ENCODE measurements around the gene AARSD1.
"Not testable (repeated sequence)": the region's sequence is repeated elsewhere in the genome, so short reads cannot be mapped to it uniquely, and the experiment has no call there.

The AARSD1 gene

DNA sequence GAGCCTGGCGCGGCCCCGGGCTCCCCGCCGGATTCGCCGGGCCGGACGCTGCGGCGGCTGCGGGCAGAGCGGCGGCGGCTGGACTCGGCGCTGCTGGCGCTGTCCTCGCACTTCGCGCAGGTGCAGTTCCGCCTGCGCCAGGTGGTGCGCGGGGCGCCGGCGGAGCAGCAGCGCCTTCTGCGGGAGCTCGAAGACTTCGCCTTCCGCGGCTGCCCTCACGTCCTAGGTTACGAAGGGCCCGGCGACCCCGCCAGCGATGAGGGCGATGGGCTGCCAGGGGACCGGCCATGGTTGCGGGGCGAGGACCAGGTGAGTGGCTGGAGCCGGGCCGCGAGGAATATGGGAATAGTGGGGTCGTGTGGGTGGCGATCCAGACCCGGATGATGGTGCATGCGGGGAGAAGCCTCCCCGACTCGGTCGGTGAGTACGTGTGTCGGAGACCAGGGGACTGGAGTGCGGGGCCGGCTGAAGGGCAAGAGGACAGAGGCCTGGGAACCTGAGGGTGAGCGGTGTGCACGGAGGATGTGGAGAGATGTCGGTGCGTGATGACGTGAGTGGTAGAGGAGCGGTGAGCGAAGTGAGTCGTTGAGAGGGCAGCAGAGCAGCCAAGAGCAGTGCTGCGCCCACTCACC is 16.6 kb upstream of the AARSD1 start:
- Histone ChIP-seq H3F3A (ENCODE audit: control insufficient read depth, insufficient read depth) (no peaks in the 10 kb centered on the region), H3K4me3 (ENCODE audit: low read length) (peak overlapping the region; percentile 100), H3K79me2 (ENCODE audit: control insufficient read depth, low read length) (peaks cover 54% of the 10 kb centered on the region), H3K4me1 (ENCODE audit: control insufficient read depth, low read length) (peaks cover 50% of the 10 kb centered on the region), H3K27me3 (ENCODE audit: control insufficient read depth, low read length) (peaks cover 3% of the 10 kb centered on the region), H3K27ac (ENCODE audit: low read depth, low read length) (peak overlapping the region; percentile 81), H3K36me3 (ENCODE audit: control insufficient read depth, low read length) (peaks cover 39% of the 10 kb centered on the region), H4K20me1 (ENCODE audit: control insufficient read depth, insufficient read depth, low read depth, low read length) (peaks cover 7% of the 10 kb centered on the region; the same call in 1 of the 2 replicates), H3K9me2 (replicated peaks; ENCODE audit: control insufficient read depth, low read length) (no peaks in the 10 kb centered on the region), H3K4me2 (ENCODE audit: low read length) (peak overlapping the region; percentile 97), H3K9me3 (ENCODE audit: control insufficient read depth, insufficient read depth, low read length) (no peaks in the 10 kb centered on the region)
- TF ChIP-seq, protein P1, sequence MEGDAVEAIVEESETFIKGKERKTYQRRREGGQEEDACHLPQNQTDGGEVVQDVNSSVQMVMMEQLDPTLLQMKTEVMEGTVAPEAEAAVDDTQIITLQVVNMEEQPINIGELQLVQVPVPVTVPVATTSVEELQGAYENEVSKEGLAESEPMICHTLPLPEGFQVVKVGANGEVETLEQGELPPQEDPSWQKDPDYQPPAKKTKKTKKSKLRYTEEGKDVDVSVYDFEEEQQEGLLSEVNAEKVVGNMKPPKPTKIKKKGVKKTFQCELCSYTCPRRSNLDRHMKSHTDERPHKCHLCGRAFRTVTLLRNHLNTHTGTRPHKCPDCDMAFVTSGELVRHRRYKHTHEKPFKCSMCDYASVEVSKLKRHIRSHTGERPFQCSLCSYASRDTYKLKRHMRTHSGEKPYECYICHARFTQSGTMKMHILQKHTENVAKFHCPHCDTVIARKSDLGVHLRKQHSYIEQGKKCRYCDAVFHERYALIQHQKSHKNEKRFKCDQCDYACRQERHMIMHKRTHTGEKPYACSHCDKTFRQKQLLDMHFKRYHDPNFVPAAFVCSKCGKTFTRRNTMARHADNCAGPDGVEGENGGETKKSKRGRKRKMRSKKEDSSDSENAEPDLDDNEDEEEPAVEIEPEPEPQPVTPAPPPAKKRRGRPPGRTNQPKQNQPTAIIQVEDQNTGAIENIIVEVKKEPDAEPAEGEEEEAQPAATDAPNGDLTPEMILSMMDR (IDR thresholded peaks at IDR 0.05; ENCODE audit: low read depth, low read length, poor library complexity, severe bottlenecking), result peak; percentile 53
- TF ChIP-seq EZH2phosphoT487 (IDR thresholded peaks at IDR 0.05; ENCODE audit: borderline replicate concordance, low read length), result no peak

DNA sequence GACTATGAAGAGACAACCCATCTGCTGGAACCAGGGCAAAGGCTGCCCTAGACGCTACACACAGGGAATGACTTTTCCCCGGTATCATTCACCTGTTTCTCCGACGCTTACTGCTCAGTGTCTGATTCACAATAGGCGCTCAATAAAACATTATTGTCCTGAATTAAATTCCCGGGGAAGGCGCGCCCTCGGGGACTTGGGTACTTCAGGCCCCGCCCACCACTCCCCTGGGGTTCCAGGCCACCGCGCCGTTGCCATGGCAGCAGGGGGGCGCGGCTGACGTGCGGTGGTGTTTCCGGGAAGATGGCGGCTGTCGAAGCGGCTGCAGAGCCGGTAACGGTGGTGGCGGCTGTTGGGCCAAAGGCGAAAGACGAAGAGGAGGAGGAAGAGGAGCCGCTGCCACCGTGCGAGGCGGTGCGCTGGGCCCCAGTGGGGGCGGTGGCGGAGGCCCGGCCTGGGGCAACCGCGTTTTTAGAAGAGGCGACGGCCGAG is 16.1 kb upstream of the AARSD1 start, which contains the start of gene RUNDC1:
Gene RUNDC1 (plus strand): TSS at position 292 of the 492 bp plus-strand sequence. CDS start 12 bp downstream, at position 304.
- no peaks in the 10 kb centered on the region for H3K9me2 ChIP-seq (replicated peaks; ENCODE audit: control insufficient read depth, low read length)
- H3K9me3 ChIP-seq (ENCODE audit: control insufficient read depth, insufficient read depth, low read length), result no peaks in the 10 kb centered on the region
- peaks cover 34% of the 10 kb centered on the region for H3K36me3 ChIP-seq (ENCODE audit: control insufficient read depth, low read length)
- H4K20me1 ChIP-seq (ENCODE audit: control insufficient read depth, insufficient read depth, low read depth, low read length), result peaks cover 7% of the 10 kb centered on the region; the same call in 1 of the 2 replicates
- H3F3A ChIP-seq (ENCODE audit: control insufficient read depth, insufficient read depth), result no peaks in the 10 kb centered on the region
- peaks cover 3% of the 10 kb centered on the region for H3K27me3 ChIP-seq (ENCODE audit: control insufficient read depth, low read length)
- H3K27ac ChIP-seq (ENCODE audit: low read depth, low read length), result peak within 1 kb of the TSS; percentile 81
- H3K4me1 ChIP-seq (ENCODE audit: control insufficient read depth, low read length), result peaks cover 44% of the 10 kb centered on the region
- H3K4me2 ChIP-seq (ENCODE audit: low read length), result peak within 1 kb of the TSS; percentile 97
- peak within 1 kb of the TSS; percentile 100 for H3K4me3 ChIP-seq (ENCODE audit: low read length)
- TF ChIP-seq, protein P1 (IDR thresholded peaks at IDR 0.05; ENCODE audit: low read depth, low read length, poor library complexity, severe bottlenecking), result no peak
- TF ChIP-seq EZH2phosphoT487 (IDR thresholded peaks at IDR 0.05; ENCODE audit: borderline replicate concordance, low read length), result no peak
- peaks cover 49% of the 10 kb centered on the region for H3K79me2 ChIP-seq (ENCODE audit: control insufficient read depth, low read length)

DNA sequence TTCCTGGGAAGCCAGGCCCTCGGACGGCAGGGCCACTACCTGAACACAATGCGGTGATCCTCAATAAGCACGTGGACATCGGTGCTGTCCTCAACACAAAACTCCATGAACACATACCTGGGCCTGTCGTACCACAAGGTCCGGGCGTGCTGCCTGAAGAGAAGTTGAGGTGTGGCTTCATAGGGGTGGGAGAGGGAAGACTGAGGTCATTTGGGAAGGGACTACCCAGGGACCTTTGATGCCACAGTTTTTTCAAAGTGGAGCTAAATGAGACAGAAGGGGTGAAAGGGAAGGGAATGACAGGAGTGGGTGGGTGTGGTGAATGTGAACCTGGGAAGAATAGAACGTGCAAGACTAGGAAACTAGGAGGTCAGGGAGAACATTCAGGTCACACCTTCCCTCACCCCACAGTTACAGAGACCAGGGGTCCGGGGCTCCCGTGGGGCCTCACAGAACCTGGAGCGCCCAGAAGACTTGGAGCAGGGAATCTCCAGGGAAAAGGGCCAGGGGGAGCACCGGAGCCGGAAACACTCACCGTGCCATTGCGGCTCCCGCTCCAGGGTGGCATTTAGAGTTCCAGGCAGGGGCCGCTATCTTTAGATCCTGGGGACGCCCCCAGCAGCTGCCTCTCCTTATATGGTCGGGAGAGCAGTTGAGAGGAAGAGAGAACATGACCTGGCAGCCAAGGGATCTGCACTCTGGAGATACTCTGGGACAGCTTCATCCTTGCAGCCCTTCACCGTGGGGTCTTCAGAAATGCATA is 15.4 kb upstream of the AARSD1 start, which contains the start of gene PTGES3L:
Gene PTGES3L (minus strand): TSS at position 570 of the 763 bp plus-strand sequence. CDS start 27 bp downstream, at position 543.
- Histone ChIP-seq H3K27me3 (ENCODE audit: control insufficient read depth, low read length) (peaks cover 3% of the 10 kb centered on the region), H3K27ac (ENCODE audit: low read depth, low read length) (peak within 1 kb of the TSS; percentile 81), H4K20me1 (ENCODE audit: control insufficient read depth, insufficient read depth, low read depth, low read length) (peaks cover 7% of the 10 kb centered on the region; the same call in 1 of the 2 replicates), H3K4me3 (ENCODE audit: low read length) (peak within 1 kb of the TSS; percentile 100), H3K4me1 (ENCODE audit: control insufficient read depth, low read length) (peaks cover 38% of the 10 kb centered on the region), H3K9me2 (replicated peaks; ENCODE audit: control insufficient read depth, low read length) (no peaks in the 10 kb centered on the region), H3F3A (ENCODE audit: control insufficient read depth, insufficient read depth) (no peaks in the 10 kb centered on the region), H3K79me2 (ENCODE audit: control insufficient read depth, low read length) (peaks cover 43% of the 10 kb centered on the region), H3K4me2 (ENCODE audit: low read length) (peak within 1 kb of the TSS; percentile 97), H3K9me3 (ENCODE audit: control insufficient read depth, insufficient read depth, low read length) (no peaks in the 10 kb centered on the region), H3K36me3 (ENCODE audit: control insufficient read depth, low read length) (peaks cover 29% of the 10 kb centered on the region)
- TF ChIP-seq EZH2phosphoT487 (IDR thresholded peaks at IDR 0.05; ENCODE audit: borderline replicate concordance, low read length), result no peak
- TF ChIP-seq, protein P1 (IDR thresholded peaks at IDR 0.05; ENCODE audit: low read depth, low read length, poor library complexity, severe bottlenecking), result no peak

DNA sequence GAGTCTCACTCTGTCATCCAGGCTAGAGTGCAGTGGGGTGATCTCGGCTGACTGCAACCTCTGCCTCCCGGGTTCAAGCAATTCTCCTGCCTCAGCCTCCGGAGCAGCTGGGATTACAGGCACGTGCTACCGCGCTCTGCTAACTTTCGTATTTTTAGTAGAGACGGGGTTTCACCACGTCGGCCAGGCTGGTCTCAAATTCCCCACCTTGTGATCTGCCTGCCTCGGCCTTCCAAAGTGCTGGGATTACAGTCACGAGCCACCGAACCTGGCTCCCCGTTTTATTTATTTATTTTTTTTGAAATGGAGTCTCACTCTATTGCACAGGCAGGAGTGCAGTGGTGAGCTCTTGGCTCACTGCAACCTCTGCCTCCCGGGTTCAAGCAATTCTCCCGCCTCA is 11.4 kb upstream of the AARSD1 start:
- H3K4me1 ChIP-seq (ENCODE audit: control insufficient read depth, low read length); H4K20me1 ChIP-seq (ENCODE audit: control insufficient read depth, insufficient read depth, low read depth, low read length); H3K4me2 ChIP-seq (ENCODE audit: low read length); H3K36me3 ChIP-seq (ENCODE audit: control insufficient read depth, low read length); H3K4me3 ChIP-seq (ENCODE audit: low read length); H3K27ac ChIP-seq (ENCODE audit: low read depth, low read length); H3K79me2 ChIP-seq (ENCODE audit: control insufficient read depth, low read length); H3F3A ChIP-seq (ENCODE audit: control insufficient read depth, insufficient read depth); H3K9me2 ChIP-seq (replicated peaks; ENCODE audit: control insufficient read depth, low read length); H3K9me3 ChIP-seq (ENCODE audit: control insufficient read depth, insufficient read depth, low read length); H3K27me3 ChIP-seq (ENCODE audit: control insufficient read depth, low read length): not testable (repeated sequence)
